ENCODE results near the gene ODAD3.

- TF ChIP-seq CTCF (IDR thresholded peaks at IDR 0.05; ENCODE audit: insufficient read depth, low read length) (no peak), GABPA (IDR thresholded peaks at IDR 0.05; ENCODE audit: low read depth) (no peak)
Measured at GRCh38 chr19:11434703-11435056, 241 bp downstream of the ODAD3 start.

All from HL-60 (cell line).